HG03039 (cell line): ENCODE measurements around the gene SPTBN4.
"Not testable (repeated sequence)": the region's sequence is repeated elsewhere in the genome, so short reads cannot be mapped to it uniquely, and the experiment has no call there.

Experiments used
- ATAC-seq: cut with Tn5 transposase; IDR thresholded peaks from one replicate; pipeline ENCODE4 v1.9.1; 2021; ENCODE audit warnings: mild to moderate bottlenecking, moderate library complexity; ENCODE audit not compliant: unreplicated experiment

Gene SPTBN4

GRCh38 chr19:40502647-40503319 lies 36.0 kb downstream of the SPTBN4 start:
- ATAC-seq, result no peak

GRCh38 chr19:40503320-40503695 lies 36.5 kb downstream of the SPTBN4 start:
- no peak for ATAC-seq

GRCh38 chr19:40506099-40506498 lies 39.3 kb downstream of the SPTBN4 start:
- no peak for ATAC-seq

GRCh38 chr19:40507892-40508291 lies 41.1 kb downstream of the SPTBN4 start:
- no peak for ATAC-seq

- ATAC-seq, result no peak
These were observed 42.0 kb downstream of the SPTBN4 start for GRCh38 chr19:40508739-40509260.

GRCh38 chr19:40510526-40511115 lies 43.8 kb downstream of the SPTBN4 start:
- no peak for ATAC-seq

- ATAC-seq, result no peak
These were observed 44.7 kb downstream of the SPTBN4 start for GRCh38 chr19:40511487-40511886.

- ATAC-seq, result no peak
These were observed 45.3 kb downstream of the SPTBN4 start for GRCh38 chr19:40512110-40512472.

DNA sequence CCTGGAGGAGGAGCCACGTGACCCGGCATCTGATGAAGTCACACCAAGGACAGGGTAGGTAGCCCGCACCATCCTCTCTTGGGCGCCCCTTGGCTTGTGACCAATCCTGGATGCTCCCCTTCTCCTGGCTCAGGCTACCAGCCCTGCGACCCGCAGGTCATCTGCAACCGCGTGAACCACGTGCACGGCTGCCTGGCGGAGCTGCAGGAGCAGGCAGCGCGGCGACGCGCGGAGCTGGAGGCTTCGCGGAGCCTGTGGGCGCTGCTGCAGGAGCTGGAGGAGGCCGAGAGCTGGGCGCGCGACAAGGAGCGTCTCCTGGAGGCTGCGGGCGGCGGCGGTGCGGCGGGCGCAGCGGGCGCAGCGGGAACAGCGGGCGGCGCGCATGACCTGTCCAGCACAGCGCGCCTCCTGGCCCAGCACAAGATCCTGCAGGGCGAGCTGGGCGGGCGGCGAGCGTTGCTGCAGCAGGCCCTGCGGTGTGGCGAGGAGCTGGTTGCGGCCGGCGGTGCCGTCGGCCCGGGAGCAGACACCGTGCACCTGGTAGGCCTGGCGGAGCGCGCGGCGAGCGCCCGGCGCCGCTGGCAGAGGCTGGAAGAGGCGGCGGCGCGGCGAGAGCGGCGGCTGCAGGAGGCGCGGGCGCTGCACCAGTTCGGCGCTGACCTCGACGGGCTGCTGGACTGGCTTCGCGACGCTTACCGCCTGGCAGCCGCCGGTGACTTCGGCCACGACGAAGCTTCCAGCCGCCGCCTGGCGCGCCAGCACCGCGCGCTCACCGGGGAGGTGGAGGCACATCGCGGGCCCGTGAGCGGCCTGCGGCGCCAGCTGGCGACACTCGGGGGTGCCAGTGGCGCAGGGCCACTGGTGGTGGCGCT lies 45.9 kb downstream of the SPTBN4 start:
- ATAC-seq, result no peak

- no peak for ATAC-seq
These were observed 46.5 kb downstream of the SPTBN4 start for GRCh38 chr19:40513345-40513678.

- no peak for ATAC-seq
These were observed 47.0 kb downstream of the SPTBN4 start for GRCh38 chr19:40513741-40514315.

DNA sequence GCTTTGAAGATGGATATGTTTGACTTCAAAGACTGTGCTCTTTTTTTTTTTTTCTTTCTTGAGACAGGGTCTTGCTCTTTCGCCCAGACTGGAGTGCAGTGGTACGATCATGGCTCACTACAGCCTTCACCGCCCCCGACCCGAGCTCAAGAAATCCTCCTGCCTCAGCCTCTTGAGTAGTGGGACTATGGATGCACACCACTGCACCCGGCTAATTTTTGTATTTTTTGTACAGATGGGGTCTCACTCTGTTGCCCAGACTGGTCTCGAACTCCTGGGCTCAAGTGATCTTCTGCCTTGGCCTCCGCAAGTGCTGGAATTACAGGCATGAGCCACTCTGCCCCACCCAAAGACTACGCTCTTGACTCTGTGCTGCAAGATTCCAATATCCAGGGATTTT lies 50.4 kb downstream of the SPTBN4 start:
- no peak for ATAC-seq

GRCh38 chr19:40519352-40520322 lies 52.8 kb downstream of the SPTBN4 start:
- no peak for ATAC-seq

GRCh38 chr19:40521276-40521675 lies 54.5 kb downstream of the SPTBN4 start:
- ATAC-seq, result no peak

- not testable (repeated sequence) for ATAC-seq
These were observed 55.1 kb downstream of the SPTBN4 start for GRCh38 chr19:40521900-40522299.

DNA sequence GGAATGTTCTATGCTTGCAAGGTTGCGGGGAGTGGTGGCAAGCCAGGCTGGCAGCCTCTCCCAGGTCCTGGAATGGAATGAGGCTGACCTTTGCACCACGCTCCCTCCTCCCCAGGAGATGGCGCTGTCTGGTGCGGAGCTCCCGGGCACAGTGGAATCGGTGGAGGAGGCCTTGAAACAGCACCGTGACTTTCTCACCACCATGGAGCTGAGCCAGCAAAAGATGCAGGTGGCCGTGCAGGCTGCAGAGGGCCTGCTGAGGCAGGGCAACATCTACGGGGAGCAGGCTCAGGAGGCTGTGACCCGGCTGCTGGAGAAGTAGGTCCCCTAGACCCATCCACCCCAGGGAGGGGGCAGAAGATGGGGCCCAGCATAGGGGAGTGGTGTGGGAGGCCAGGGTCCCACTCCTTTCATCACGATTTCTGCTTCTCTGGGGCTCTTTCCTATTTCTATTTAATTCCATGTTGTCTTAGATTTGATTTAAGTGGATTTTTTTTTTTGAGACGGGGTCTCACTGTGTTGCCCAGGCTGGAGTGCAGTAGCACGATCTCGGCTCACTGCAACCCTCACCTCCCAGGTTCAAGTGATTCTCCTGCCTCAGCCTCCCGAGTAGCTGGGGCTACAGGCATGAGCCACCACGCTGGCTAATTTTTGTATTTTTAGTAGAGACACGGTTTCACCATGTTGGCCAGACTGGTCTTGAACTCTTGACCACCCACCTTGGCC lies 56.7 kb downstream of the SPTBN4 start:
- no peak for ATAC-seq

GRCh38 chr19:40524133-40524549 lies 57.3 kb downstream of the SPTBN4 start:
- no peak for ATAC-seq

- no peak for ATAC-seq
These were observed 57.9 kb downstream of the SPTBN4 start for GRCh38 chr19:40524655-40525054.

GRCh38 chr19:40525234-40526051 lies 58.6 kb downstream of the SPTBN4 start:
- ATAC-seq, result no peak
